K562 (cell line): Measurements from ENCODE around the gene ARMC2. TPM values are rescaled to one million over a fixed set of nuclear protein-coding genes. Genes with fewer than 3 reads are reported as not detected.

ENCODE experiments used
- ATAC-seq: fragments of 200-7000 bp; cut with Tn5 transposase; 3 replicates; pipeline ENCODE4 v1.9.1; 2020; ENCODE audit warnings: moderate library complexity
- BruUV-seq: library from RNA; stranded (reverse); fragments of 400-500 nt; replicated peaks from 2 replicates; lab custom pipeline; 2021; lab: Mats Ljungman, UMichigan
- CTCF ChIA-PET: fragments of 300-600 bp; formaldehyde crosslinking; extraction: SDS; loops from one replicate; lab custom pipeline; 2021; ENCODE audit warnings: low intra/inter-chr PET ratio; lab: Yijun Ruan, JAX
- POLR2A ChIA-PET: fragments of 300-600, 350-650 bp; sonication (Branson Sonifier 250); formaldehyde crosslinking; extraction: SDS; loops from one replicate; lab custom pipeline; 2021; ENCODE audit warnings: antibody characterized with exemption, inconsistent platforms; lab: Yijun Ruan, JAX
- DNase-seq, 4 experiments: peaks; one replicate each; pipeline versions ENCODE4 v3.0.0 to v3.0.0-alpha.2; 2011 to 2018; ENCODE audit warnings: low spot score in 3 of 4, mixed read lengths in 3 of 4; ENCODE audit errors: extremely low read depth in 1 of 4
- FAIRE-seq: peaks from 2 replicates; lab custom pipeline; 2011; peaks lifted over from hg19 to GRCh38; lab: Jason Lieb, UNC
- H2AFZ ChIP-seq: 2 replicates; pipeline ENCODE4 v1.6.0; 2011; ENCODE audit warnings: low read depth, low read length, control low read depth, inconsistent platforms
- H3K27ac ChIP-seq: fragments of 200-600 bp; 3 replicates; pipeline ENCODE4 v1.8.0; 2011; ENCODE audit warnings: low read depth, mild to moderate bottlenecking, control low read depth, inconsistent platforms, low read length, moderate library complexity, mixed read lengths; ENCODE audit errors: extremely low read depth
- H3K27me3 ChIP-seq, 2 experiments: fragments of 300-600 bp in 1 of 2; 2 replicates in 1 of 2; 3 replicates in 1 of 2; pipeline versions ENCODE4 v1.6.0 to v1.8.0; 2011; ENCODE audit warnings: inconsistent platforms in 2 of 2, low read length in 2 of 2, mild to moderate bottlenecking in 1 of 2, mixed read lengths in 1 of 2, moderate library complexity in 1 of 2; ENCODE audit not compliant: control insufficient read depth in 2 of 2, insufficient read depth in 2 of 2
- H3K36me3 ChIP-seq: fragments of 300-600 bp; 3 replicates; pipeline ENCODE4 v1.8.0; 2011; ENCODE audit warnings: mild to moderate bottlenecking, low read length, inconsistent platforms; ENCODE audit not compliant: control insufficient read depth, insufficient read depth
- H3K4me1 ChIP-seq, 2 experiments: fragments of 200-600 bp in 1 of 2; replicated peaks in 1 of 2; 2 replicates in 1 of 2; 3 replicates in 1 of 2; pipeline versions ENCODE4 v1.5.1 to v1.8.0; 2011; ENCODE audit warnings: inconsistent platforms in 2 of 2, low read length in 2 of 2, mild to moderate bottlenecking in 1 of 2, mixed read lengths in 1 of 2, moderate library complexity in 1 of 2; ENCODE audit not compliant: control insufficient read depth in 2 of 2, insufficient read depth in 2 of 2
- H3K4me2 ChIP-seq: 2 replicates; pipeline ENCODE4 v1.6.1; 2011; ENCODE audit warnings: low read length, control low read depth, inconsistent platforms, mixed read lengths; ENCODE audit not compliant: insufficient read depth
- H3K4me3 ChIP-seq: fragments of 200-600 bp; sonication (generic), shearing (Covaris generic); 2 replicates; pipeline ENCODE4 v1.5.1; 2016; ENCODE audit warnings: control low read depth, inconsistent platforms
- H3K79me2 ChIP-seq: fragments of 200-600 bp; 3 replicates; pipeline ENCODE4 v1.8.0; 2011; ENCODE audit warnings: low read length, inconsistent platforms; ENCODE audit not compliant: control insufficient read depth, insufficient read depth
- H3K9ac ChIP-seq, 2 experiments: 2 replicates each; pipeline versions ENCODE4 v1.6.0 to v1.6.1; 2011; ENCODE audit warnings: low read depth in 2 of 2, low read length in 2 of 2, control low read depth in 1 of 2, inconsistent platforms in 1 of 2, mild to moderate bottlenecking in 1 of 2, mixed read lengths in 1 of 2; ENCODE audit not compliant: insufficient read depth in 1 of 2
- H3K9me1 ChIP-seq: one replicate; pipeline ENCODE4 v1.6.0; 2011; ENCODE audit warnings: inconsistent platforms, mild to moderate bottlenecking, low read length, moderate library complexity; ENCODE audit not compliant: control insufficient read depth, insufficient read depth
- H3K9me3 ChIP-seq: replicated peaks from 2 replicates; pipeline ENCODE4 v1.5.1; 2011; ENCODE audit warnings: low read depth, low read length, inconsistent platforms; ENCODE audit not compliant: control insufficient read depth, insufficient read depth
- H4K20me1 ChIP-seq: replicated peaks from 2 replicates; pipeline ENCODE4 v1.6.1; 2011; ENCODE audit warnings: low read length, inconsistent platforms, mixed read lengths; ENCODE audit not compliant: control insufficient read depth, insufficient read depth
- CBX2 ChIP-seq: fragments of 200-600 bp; sonication (generic); IDR thresholded peaks from one replicate; pipeline ENCODE4 v1.6.1; 2012; ENCODE audit warnings: mild to moderate bottlenecking, low read length, inconsistent platforms; ENCODE audit not compliant: insufficient read depth, poor library complexity, severe bottlenecking
- EP400 ChIP-seq: fragments of 450-650 bp; IDR thresholded peaks from 2 replicates; pipeline ENCODE4 v1.6.1; 2017; ENCODE audit warnings: antibody characterized with exemption, mild to moderate bottlenecking, moderate library complexity
- EZH2 ChIP-seq: IDR thresholded peaks from 2 replicates; pipeline ENCODE4 v1.6.1; 2012; ENCODE audit warnings: low read depth, mild to moderate bottlenecking, inconsistent platforms, low read length, borderline replicate concordance
- FOXJ3 ChIP-seq: sonication (generic); formaldehyde crosslinking; IDR thresholded peaks from 2 replicates; pipeline ENCODE4 v1.4.0; 2020; ENCODE audit warnings: mild to moderate bottlenecking, missing genetic modification reagents
- HMGN3 ChIP-seq: IDR thresholded peaks from 2 replicates; pipeline ENCODE4 v1.6.1; 2011; ENCODE audit warnings: borderline replicate concordance, low read depth, mild to moderate bottlenecking, mixed read lengths, low read length; ENCODE audit not compliant: insufficient read length; ENCODE audit errors: extremely low read depth
- JUNB ChIP-seq: fragments of 450-650 bp; formaldehyde crosslinking; conservative IDR thresholded peaks from 2 replicates; pipeline ENCODE4 v1.4.0; 2020; ENCODE audit warnings: mild to moderate bottlenecking
- MCM2 ChIP-seq: fragments of 450-650 bp; IDR thresholded peaks from 2 replicates; pipeline ENCODE4 v1.6.1; 2017; ENCODE audit warnings: low read depth, mild to moderate bottlenecking
- MEF2A ChIP-seq: IDR thresholded peaks from 2 replicates; pipeline ENCODE4 v1.6.1; 2011; ENCODE audit warnings: low read depth, mild to moderate bottlenecking, low read length, moderate library complexity; ENCODE audit not compliant: control insufficient read depth
- NELFE ChIP-seq: IDR thresholded peaks from 2 replicates; pipeline ENCODE4 v1.6.1; 2011; ENCODE audit warnings: mild to moderate bottlenecking; ENCODE audit not compliant: insufficient read depth, insufficient read length
- NR1H2 ChIP-seq: sonication (generic); formaldehyde crosslinking; IDR thresholded peaks from 2 replicates; pipeline ENCODE4 v1.4.0; 2020; ENCODE audit warnings: mild to moderate bottlenecking, missing genetic modification reagents
- PCBP1 ChIP-seq: fragments of 200-400 bp; formaldehyde crosslinking; IDR thresholded peaks from 2 replicates; pipeline ENCODE4 v1.6.1; 2018; ENCODE audit warnings: mild to moderate bottlenecking, low read depth, low read length; ENCODE audit not compliant: poor library complexity, severe bottlenecking
- PCBP2 ChIP-seq: fragments of 200-400 bp; formaldehyde crosslinking; IDR thresholded peaks from 2 replicates; pipeline ENCODE4 v1.6.1; 2018; ENCODE audit warnings: low read length, low read depth, mild to moderate bottlenecking, moderate library complexity; ENCODE audit not compliant: poor library complexity, severe bottlenecking
- POLR2AphosphoS2 ChIP-seq: IDR thresholded peaks from 2 replicates; pipeline ENCODE4 v1.6.1; 2012; ENCODE audit warnings: low read length, improper control_type of control experiment
- SAFB ChIP-seq: fragments of 200-400 bp; formaldehyde crosslinking; IDR thresholded peaks from 2 replicates; pipeline ENCODE4 v1.6.1; 2017; ENCODE audit warnings: low read depth, low read length, borderline replicate concordance
- SIN3B ChIP-seq: fragments of 450-650 bp; IDR thresholded peaks from 2 replicates; pipeline ENCODE4 v1.6.1; 2017; ENCODE audit warnings: low read depth, mild to moderate bottlenecking, moderate library complexity
- SMARCA4 ChIP-seq: fragments of 450-650 bp; IDR thresholded peaks from 2 replicates; pipeline ENCODE4 v1.6.1; 2016
- SMARCC2 ChIP-seq: fragments of 450-650 bp; IDR thresholded peaks from 2 replicates; pipeline ENCODE4 v1.6.1; 2017; ENCODE audit warnings: antibody characterized with exemption, moderate library complexity, mild to moderate bottlenecking, low read depth
- SP1 ChIP-seq: sonication (generic); formaldehyde crosslinking; IDR thresholded peaks from 2 replicates; pipeline ENCODE4 v1.8.1; 2022; ENCODE audit warnings: mild to moderate bottlenecking, missing genetic modification reagents
- XRCC5 ChIP-seq: fragments of 200-400 bp; formaldehyde crosslinking; IDR thresholded peaks from 2 replicates; pipeline ENCODE4 v1.6.1; 2017; ENCODE audit warnings: low read depth, mild to moderate bottlenecking, low read length
- ZKSCAN3 ChIP-seq: fragments of 250-450 bp; sonication (Bioruptor Pico); IDR thresholded peaks from 2 replicates; pipeline ENCODE4 v1.4.0; 2020
- ZNF140 ChIP-seq: fragments of 250-450 bp; sonication (Bioruptor Pico); IDR thresholded peaks from 2 replicates; pipeline ENCODE4 v1.8.0; 2021; ENCODE audit warnings: moderate library complexity, mild to moderate bottlenecking, inconsistent platforms
- ZNF224 ChIP-seq: sonication (generic); formaldehyde crosslinking; IDR thresholded peaks from 2 replicates; pipeline ENCODE4 v1.8.0; 2022; ENCODE audit warnings: mild to moderate bottlenecking, missing genetic modification reagents
- ZNF23 ChIP-seq: fragments of 250-450 bp; sonication (Bioruptor Pico); IDR thresholded peaks from 2 replicates; pipeline ENCODE4 v1.4.0; 2020; ENCODE audit warnings: mild to moderate bottlenecking
- ZNF24 ChIP-seq: fragments of 450-650 bp; IDR thresholded peaks from 2 replicates; pipeline ENCODE4 v1.6.1; 2016
- ZNF3 ChIP-seq: fragments of 250-450 bp; sonication (Bioruptor Pico); IDR thresholded peaks from 2 replicates; pipeline ENCODE4 v1.5.0; 2021; ENCODE audit warnings: mild to moderate bottlenecking, moderate library complexity
- ZNF347 ChIP-seq: fragments of 450-650 bp; formaldehyde crosslinking; IDR thresholded peaks from 2 replicates; pipeline ENCODE4 v1.4.0; 2020; ENCODE audit warnings: low read depth, mild to moderate bottlenecking, moderate library complexity
- WGBS: fragments of 100-300 bp; shearing (Covaris generic); methylation state at CpG from one replicate; pipeline ENCODE4 v1.1.6; 2016; ENCODE audit warnings: low coverage, mixed read lengths; ENCODE audit not compliant: insufficient coverage; ENCODE audit errors: missing lambda C conversion rate; 5-methylcytosine and 5-hydroxymethylcytosine counted together
- in situ Hi-C: fragments of 300-500 bp; cut with MboI; formaldehyde crosslinking; loops from 4 replicates; pipeline ENCODE4 v1.15.0; 2018; ENCODE audit warnings: inconsistent platforms, mixed read lengths
- intact Hi-C: fragments of 100-400 bp; cut with micrococcal nuclease; formaldehyde crosslinking; loops from 2 replicates; pipeline ENCODE4 v1.14.2; 2022
- polyA plus RNA-seq, 8 experiments: library from polyadenylated mRNA; depleted of rRNA in 4 of 8; stranded (reverse) in 5 of 8; unstranded in 3 of 8; fragments of >200 nt; fragmentation: Nextera tagmentation in 2 of 8; fragmentation: Illumina TruSeq in 1 of 8; extraction: Ambion mirVana in 2 of 8; extraction: Trizol in 1 of 8; gene quantifications; 2 replicates each; pipeline versions ENCODE4 v1.2.1 to v1.2.3, GENCODE V29; 2011 to 2014; ENCODE audit warnings: inconsistent platforms in 1 of 8, missing spikeins in 1 of 8
- total RNA-seq, 7 experiments: library from RNA; depleted of rRNA in 6 of 7; stranded (reverse); fragments of >200 nt in 6 of 7; fragmentation: Illumina TruSeq in 2 of 7; extraction: Trizol in 2 of 7; gene quantifications; 2 replicates each; pipeline versions ENCODE4 v1.2.1 to v1.2.3, GENCODE V29; 2011 to 2021; ENCODE audit warnings: low replicate concordance in 1 of 7

ARMC2 gene
- total and polyA plus RNA-seq, 9 of the 15 experiments (the other 6 are each of a cell fraction or from before 2014, with no cell fraction given) = 0.14 to 3.0 (median 0.82) TPM

- TF ChIP-seq CBX2 (no peak), NR1H2 (CRISPR knock-in tag) (no peak), ZNF224 (CRISPR knock-in tag) (no peak), SP1 (CRISPR knock-in tag) (no peak), POLR2AphosphoS2 (no peak), ZNF3 (CRISPR knock-in tag) (no peak), ZNF24 (no peak), ZKSCAN3 (CRISPR knock-in tag) (no peak), SAFB (no peak), SMARCA4 (no peak), HMGN3 (no peak), ZNF140 (CRISPR knock-in tag) (no peak)
- TF ChIP-seq, all 486 proteins: peak for 0
Measured at GRCh38 chr6:108799791-108800190, 48.4 kb upstream of the ARMC2 start (continued).

DNA sequence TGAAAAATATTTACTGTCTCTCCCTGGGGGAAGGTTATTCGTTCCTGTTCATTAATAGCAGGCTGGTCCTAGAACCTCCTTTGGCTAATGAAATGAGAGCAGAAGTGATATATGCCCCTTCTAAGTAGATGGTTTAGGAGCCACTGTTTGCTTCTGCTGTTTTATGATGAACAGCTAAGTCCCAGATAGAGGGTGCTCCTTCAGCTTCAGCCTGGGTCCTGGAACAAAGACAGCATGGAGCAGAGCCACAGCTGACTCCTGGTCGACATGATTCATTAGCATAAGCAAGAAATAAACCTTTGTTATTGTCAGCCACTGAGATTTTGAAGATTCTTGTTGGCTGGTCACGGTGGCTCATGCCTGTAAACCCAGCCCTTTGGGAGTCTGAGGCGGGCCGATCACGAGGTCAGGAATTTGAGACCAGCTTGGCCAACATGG, 47.8 kb upstream of the ARMC2 start:
- H3K4me3 ChIP-seq = no peak overlapping the region
- no peak overlapping the region for H3K27ac ChIP-seq
- WGBS = 2% methylated on average over 6 of the region's 6 CpGs
- no peak overlapping the region for H3K4me2 ChIP-seq
- H3K9ac ChIP-seq = no peak overlapping the region
- no peaks in the 10 kb centered on the region; a peak in 2 of 5 replicates for H3K4me1 ChIP-seq
- H3K27me3 ChIP-seq = peaks cover 38 to 51% of the 10 kb centered on the region in 2 experiments
- peak; percentile 42 for FAIRE-seq
- H2AFZ ChIP-seq = no peak overlapping the region
- intact Hi-C loops (no loop called here), in situ Hi-C loops (no loop called here)
- no peaks in the 10 kb centered on the region for H3K79me2 ChIP-seq
- POLR2A ChIA-PET = no interaction called here
- no peak for ATAC-seq
- DNase-seq = no peak
- H3K36me3 ChIP-seq = no peaks in the 10 kb centered on the region
- H3K9me1 ChIP-seq = no peaks in the 10 kb centered on the region
- no peaks in the 10 kb centered on the region for H3K9me3 ChIP-seq
- CTCF ChIA-PET = no interaction called here
- H4K20me1 ChIP-seq = 0 out of 2 replicates have a peak, but pooled peaks cover 5% of the 10 kb centered on the region
- BruUV-seq = no TSS peak
- TF ChIP-seq EZH2 (no peak), MCM2 (no peak), FOXJ3 (no peak), NELFE (no peak), ZNF23 (CRISPR knock-in tag) (no peak), MEF2A (no peak), ZNF347 (CRISPR knock-in tag) (no peak), JUNB (CRISPR knock-in tag) (no peak), XRCC5 (no peak), PCBP2 (no peak), SMARCC2 (no peak), SIN3B (no peak), EP400 (no peak), PCBP1 (no peak)
